CD4-positive, alpha-beta T cell treated with Interleukin-15 for 1 hour (primary cell): Measurements from ENCODE around the gene ZYG11A.
"Not testable (repeated sequence)": the region's sequence is repeated elsewhere in the genome, so short reads cannot be mapped to it uniquely, and the experiment has no call there.

Experiments
- DNase-seq: peaks from one replicate; pipeline ENCODE4 v3.0.0-alpha.2; 2020

Gene ZYG11A

GRCh38 chr1:52842643-52843310 is at the start of gene ZYG11A:
Gene ZYG11A, plus strand, starts transcription at chr1:52842760. Its CDS starts 124 bp downstream, at chr1:52842884.
- DNase-seq: peak; percentile 72

- not testable (repeated sequence) for DNase-seq
Measured at GRCh38 chr1:52793717-52794116, 48.8 kb upstream of the ZYG11A start.

GRCh38 chr1:52795464-52795863 is 47.1 kb upstream of the ZYG11A start:
- no peak for DNase-seq

- no peak for DNase-seq
Measured at GRCh38 chr1:52798331-52798730, 44.2 kb upstream of the ZYG11A start.

- no peak for DNase-seq
Measured at GRCh38 chr1:52801011-52801410, 41.5 kb upstream of the ZYG11A start.

- DNase-seq: not testable (repeated sequence)
Measured at GRCh38 chr1:52804083-52804482, 38.5 kb upstream of the ZYG11A start.

- DNase-seq: no peak
Measured at GRCh38 chr1:52814465-52814864, 28.1 kb upstream of the ZYG11A start.

GRCh38 chr1:52820830-52821229 is 21.7 kb upstream of the ZYG11A start:
- DNase-seq: not testable (repeated sequence)

GRCh38 chr1:52825868-52826267 is 16.7 kb upstream of the ZYG11A start:
- DNase-seq: no peak

- no peak for DNase-seq
Measured at GRCh38 chr1:52834798-52835197, 7.8 kb upstream of the ZYG11A start.

- DNase-seq: no peak
Measured at GRCh38 chr1:52836035-52836434, 6.5 kb upstream of the ZYG11A start.

- DNase-seq: not testable (repeated sequence)
Measured at GRCh38 chr1:52839175-52839574, 3.4 kb upstream of the ZYG11A start.

- not testable (repeated sequence) for DNase-seq
Measured at GRCh38 chr1:52845119-52845518, 2.6 kb downstream of the ZYG11A start.

GRCh38 chr1:52848423-52848822 is 5.9 kb downstream of the ZYG11A start:
- no peak for DNase-seq

GRCh38 chr1:52850951-52851350 is 8.4 kb downstream of the ZYG11A start:
- no peak for DNase-seq

- DNase-seq: no peak
Measured at GRCh38 chr1:52852854-52853253, 10.3 kb downstream of the ZYG11A start.

GRCh38 chr1:52855584-52855983 is 13.0 kb downstream of the ZYG11A start:
- DNase-seq: no peak

GRCh38 chr1:52856026-52856425 is 13.5 kb downstream of the ZYG11A start:
- no peak for DNase-seq

- DNase-seq: no peak
Measured at GRCh38 chr1:52857443-52857842, 14.9 kb downstream of the ZYG11A start.

GRCh38 chr1:52862666-52863458 is 20.3 kb downstream of the ZYG11A start:
- no peak for DNase-seq

- DNase-seq: no peak
Measured at GRCh38 chr1:52867087-52867863, 24.7 kb downstream of the ZYG11A start.

- DNase-seq: not testable (repeated sequence)
Measured at GRCh38 chr1:52869727-52870126, 27.2 kb downstream of the ZYG11A start.

GRCh38 chr1:52876843-52877242 is 34.3 kb downstream of the ZYG11A start:
- no peak for DNase-seq

GRCh38 chr1:52877554-52877953 is 35.0 kb downstream of the ZYG11A start:
- DNase-seq: no peak
